Measurements from ENCODE around the gene MYLK.

- TF ChIP-seq CTCF (IDR thresholded peaks at IDR 0.05), result no peak
- TF ChIP-seq EP300 (IDR thresholded peaks at IDR 0.05), result no peak
- no peak for TF ChIP-seq POLR2A (IDR thresholded peaks at IDR 0.05)
Observed at GRCh38 chr3:123877466-123877865, 6.7 kb downstream of the MYLK start.
